Endothelial cell of umbilical vein (primary cell): ENCODE data around the gene ADSS1.

ENCODE experiments used
- CTCF ChIP-seq, 2 donors: IDR thresholded peaks; 1 replicate in 1 of 2; 2 replicates in 1 of 2; pipeline ENCODE4 v1.5.1; 2011; ENCODE audit warnings: low read length in 2 of 2, mild to moderate bottlenecking in 2 of 2, moderate library complexity in 2 of 2, control low read depth in 1 of 2, inconsistent platforms in 1 of 2, low read depth in 1 of 2; ENCODE audit not compliant: insufficient read depth in 1 of 2; ENCODE audit errors: extremely low read depth in 1 of 2
- EZH2 ChIP-seq: IDR thresholded peaks from 2 replicates; pipeline ENCODE4 v1.6.1; 2012; ENCODE audit warnings: borderline replicate concordance, low read depth, mild to moderate bottlenecking, moderate library complexity, low read length, inconsistent platforms; ENCODE audit not compliant: severe bottlenecking
- MYC ChIP-seq: IDR thresholded peaks from one replicate; pipeline ENCODE4 v1.6.1; 2011; ENCODE audit warnings: mild to moderate bottlenecking, low read depth, low read length
- POLR2A ChIP-seq: IDR thresholded peaks from 2 replicates; pipeline ENCODE4 v1.6.1; 2012; ENCODE audit warnings: low read depth, mild to moderate bottlenecking, control low read depth, low read length
- POLR2AphosphoS5 ChIP-seq: IDR thresholded peaks from 2 replicates; pipeline ENCODE4 v1.6.1; 2012; ENCODE audit warnings: low read depth, mild to moderate bottlenecking, control low read depth, low read length, moderate library complexity; ENCODE audit not compliant: insufficient read depth

GRCh38 chr14:104778694-104779331 lies 54.8 kb downstream of the ADSS1 start:
- no peak for TF ChIP-seq EZH2
- no peak for TF ChIP-seq POLR2AphosphoS5
- no peak for TF ChIP-seq CTCF (IDR thresholded peaks at IDR 0.05; ENCODE audit: extremely low read depth in 1 of 2, insufficient read depth in 1 of 2, low read depth in 1 of 2, low read length in 2 of 2)
- TF ChIP-seq POLR2A = no peak
- no peak for TF ChIP-seq MYC
